ENCODE data around the gene NDUFC2.
"Not testable (repeated sequence)": the region's sequence is repeated elsewhere in the genome, so short reads cannot be mapped to it uniquely, and the experiment has no call there.

Gene NDUFC2

DNA sequence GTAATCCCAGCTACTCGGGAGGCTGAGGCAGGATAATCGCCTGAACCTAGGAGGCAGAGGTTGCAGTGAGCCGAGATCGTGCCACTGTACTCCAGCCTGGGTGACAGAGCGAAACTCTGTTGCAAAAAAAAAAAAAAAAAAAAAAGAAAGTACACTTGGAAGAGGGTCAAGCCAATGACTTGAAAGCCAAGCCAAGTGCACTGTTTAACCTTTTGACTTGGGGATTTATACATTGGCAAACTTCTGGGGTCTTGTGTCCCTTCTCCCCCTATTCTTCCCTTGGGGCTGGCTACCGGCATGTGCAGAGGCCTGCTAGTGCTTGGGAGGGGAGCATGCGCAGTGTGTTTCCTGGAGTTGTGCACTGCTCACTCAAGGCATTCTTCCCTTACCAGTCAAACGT, 30.3 kb downstream of the NDUFC2 start:
- DNase-seq = no peak

DNA sequence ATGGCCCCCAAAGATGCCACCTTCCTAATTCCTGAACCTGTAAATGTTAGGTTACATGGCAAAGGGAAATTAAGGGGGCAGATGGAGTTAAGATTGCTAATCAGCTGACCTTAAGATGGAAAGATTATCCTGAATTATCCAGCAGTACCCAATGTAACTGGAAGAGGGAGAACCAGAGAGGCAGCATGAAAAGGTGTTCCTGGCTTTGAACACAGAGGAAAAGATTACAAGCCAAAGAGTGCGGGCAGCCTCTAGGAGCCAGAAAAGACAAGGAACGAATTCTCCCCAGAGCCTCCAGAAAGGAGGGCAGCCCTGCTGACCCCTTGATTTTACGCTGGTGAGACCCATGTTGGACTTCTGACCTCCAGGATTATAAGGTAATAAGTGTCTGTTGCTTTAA, 31.1 kb downstream of the NDUFC2 start:
- DNase-seq = no peak

DNA sequence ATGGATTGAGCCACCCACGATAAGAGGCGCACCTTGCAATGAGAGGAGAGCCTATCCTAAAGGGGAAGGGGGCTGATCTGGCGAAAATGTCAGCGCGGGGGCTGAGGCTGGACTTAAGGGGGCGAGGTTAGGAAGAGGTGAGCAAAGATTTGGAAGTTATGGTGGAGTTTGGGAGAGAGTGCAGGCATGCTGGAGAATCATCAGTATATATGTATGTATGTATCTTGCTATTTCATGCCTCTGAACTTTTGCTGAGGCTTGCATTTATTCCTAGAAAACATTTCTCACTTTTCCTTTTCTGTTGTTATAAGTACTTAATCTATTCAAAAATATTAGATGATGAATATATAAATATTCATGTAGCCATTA, 33.2 kb downstream of the NDUFC2 start:
- DNase-seq = no peak

DNA sequence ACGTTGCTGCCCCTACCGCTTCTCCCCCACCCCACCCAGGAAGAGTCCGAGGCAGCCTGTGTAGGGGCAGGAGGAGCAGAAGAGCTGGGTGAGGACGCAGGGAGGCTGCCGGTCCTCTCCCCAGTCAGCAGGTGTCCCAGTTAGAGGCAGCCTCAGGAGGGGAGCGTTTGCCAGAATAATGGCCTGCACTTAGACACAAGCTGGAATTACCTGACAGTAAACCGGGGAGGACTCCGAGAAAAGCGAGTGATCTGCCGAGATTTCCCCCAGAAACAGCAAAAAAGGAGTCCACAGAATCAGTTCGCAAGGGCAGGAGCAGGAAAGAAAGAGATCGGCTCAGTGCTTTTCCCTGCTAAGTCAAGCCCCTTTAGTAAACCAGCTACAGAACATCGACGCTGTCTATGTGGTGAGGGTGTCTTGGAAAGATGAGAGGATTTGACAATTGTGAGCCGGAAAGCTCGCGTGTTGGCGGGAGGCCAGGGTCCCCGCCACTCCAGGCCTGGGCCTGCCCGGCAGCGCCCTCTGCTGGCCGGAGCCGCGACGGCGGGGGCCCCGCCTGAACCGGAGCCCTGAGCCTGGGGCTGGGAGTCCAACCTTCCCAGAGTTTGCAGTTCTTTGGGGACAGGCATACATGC, 33.7 kb downstream of the NDUFC2 start:
- peak; percentile 55 for DNase-seq

DNA sequence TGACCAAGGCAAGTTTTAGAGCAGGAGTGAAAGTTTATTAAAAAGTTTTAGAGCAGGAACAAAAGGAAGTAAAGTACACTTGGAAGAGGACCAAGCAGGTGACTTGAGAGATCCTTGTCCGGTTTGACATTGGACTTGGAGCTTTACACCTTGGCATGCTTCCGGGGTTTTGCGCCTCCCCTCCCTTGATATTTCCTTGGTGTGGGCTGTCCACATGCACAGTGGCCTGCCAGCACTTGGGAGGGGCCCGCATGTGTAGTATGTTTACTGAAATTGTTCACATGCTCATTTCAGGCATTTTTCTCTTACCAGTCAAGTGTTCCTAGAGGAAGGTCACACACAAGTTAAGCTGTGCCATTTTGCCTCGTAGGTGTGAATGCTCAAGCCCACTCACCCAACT, 35.0 kb downstream of the NDUFC2 start:
- DNase-seq = no peak

DNA sequence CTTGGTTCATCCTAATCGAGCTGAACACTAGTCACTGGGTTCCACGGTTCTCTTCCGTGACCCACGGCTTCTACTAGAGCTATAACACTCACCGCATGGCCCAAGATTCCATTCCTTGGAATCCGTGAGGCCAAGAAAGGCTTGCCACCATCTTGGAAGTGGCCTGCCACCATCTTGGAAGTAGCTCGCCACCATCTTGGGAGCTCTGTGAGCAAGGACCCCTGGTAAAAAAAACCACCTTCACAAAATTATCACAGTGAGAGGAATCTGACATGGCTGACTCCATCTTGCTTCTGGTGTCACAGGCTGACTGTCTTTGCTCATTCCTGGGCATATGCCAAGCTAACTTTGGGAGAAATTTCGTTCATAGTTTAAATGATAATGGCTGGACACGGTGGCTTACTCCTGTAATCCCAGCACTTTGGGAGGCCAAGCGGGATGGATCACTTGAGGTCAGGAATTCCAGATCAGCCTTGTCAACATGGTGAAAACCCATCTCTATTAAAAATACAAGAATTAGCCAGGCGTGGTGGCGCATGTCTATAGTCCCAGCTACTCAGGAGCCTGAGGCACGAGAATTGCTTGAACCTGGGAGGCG, 37.7 kb downstream of the NDUFC2 start:
- DNase-seq = no peak

DNA sequence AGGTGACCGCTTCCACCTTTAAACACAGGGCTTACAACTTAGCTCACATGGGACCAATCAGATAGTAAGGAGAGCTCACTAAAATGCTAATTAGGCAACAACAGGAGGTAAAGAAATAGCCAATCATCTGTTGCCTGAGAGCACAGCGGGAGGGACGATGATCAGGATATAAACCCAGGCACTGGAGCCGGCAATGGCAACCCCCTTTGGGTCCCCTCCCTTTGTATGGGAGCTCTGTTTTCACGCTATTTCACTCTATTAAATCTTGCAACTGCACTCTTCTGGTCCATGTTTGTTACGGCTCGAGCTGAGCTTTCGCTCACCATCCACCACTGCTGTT, 38.3 kb downstream of the NDUFC2 start:
- DNase-seq = not testable (repeated sequence)

DNA sequence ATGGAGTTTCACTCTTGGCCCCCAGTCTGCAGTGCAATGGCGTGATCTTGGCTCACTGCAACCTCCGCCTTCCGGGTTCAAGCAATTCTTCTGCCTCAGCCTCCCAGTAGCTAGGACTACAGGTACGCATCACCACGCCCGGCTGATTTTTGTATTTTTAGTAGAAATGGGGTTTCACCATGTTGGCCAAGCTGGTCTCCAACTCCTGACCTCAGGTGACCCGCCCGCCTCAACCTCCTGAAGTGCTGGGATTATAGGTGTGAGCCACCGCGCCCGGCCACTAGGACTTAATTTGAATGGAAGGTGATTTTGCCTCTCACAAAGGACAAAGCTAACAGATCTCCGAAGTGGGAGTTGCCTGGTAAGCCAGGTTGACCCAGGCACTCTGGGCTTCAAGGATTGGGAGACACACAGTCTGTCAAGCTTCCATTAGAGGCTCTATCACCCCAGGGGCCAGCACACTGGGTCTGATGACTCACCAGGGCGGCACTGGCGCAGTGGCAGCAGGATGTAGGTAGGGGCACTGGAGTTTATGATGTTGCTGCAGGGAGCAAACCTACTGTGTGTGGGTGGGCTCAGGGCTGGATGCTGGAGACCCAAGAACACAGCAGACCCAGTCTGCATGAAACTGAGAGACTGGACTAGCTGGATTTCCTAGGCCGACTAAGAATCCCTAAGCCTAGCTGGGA, 38.8 kb downstream of the NDUFC2 start:
- DNase-seq = no peak

DNA sequence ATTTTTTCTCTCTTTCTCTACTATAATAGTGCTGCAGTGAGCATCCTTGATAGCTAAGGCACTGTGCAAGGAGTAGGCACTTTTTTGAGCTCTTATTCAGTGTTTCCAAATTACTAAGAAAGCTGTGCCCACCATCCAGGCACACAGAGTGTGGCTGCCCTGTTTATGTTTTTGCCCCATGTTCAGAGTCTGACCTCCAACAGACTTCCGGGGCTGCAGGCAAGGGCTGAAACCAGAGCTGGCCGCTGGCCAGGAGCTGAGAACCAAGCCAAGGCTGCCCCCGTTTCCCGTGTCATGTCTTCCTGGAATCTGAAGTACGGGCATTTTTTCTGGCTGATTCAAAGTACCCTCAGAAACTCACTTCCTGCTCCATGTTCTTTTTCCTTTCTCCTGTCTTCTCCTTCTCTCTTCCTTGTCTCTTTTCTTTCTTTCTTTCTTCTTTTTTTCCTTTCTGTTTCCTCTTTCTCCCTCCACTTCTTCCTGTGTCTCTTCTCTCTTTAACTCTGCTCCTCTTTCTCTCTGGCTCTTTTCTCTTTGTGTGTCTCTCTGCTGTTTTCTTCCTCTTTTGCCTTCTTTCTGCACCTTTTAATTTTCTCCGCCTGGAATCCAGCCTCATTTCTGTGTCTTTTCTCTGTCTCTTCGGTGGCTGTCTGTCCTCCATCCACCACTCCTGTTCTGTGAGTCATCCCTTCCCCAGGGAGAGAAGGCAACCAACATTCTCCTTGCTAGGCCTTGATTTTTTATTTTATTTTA, 39.6 kb downstream of the NDUFC2 start:
- DNase-seq = no peak

DNA sequence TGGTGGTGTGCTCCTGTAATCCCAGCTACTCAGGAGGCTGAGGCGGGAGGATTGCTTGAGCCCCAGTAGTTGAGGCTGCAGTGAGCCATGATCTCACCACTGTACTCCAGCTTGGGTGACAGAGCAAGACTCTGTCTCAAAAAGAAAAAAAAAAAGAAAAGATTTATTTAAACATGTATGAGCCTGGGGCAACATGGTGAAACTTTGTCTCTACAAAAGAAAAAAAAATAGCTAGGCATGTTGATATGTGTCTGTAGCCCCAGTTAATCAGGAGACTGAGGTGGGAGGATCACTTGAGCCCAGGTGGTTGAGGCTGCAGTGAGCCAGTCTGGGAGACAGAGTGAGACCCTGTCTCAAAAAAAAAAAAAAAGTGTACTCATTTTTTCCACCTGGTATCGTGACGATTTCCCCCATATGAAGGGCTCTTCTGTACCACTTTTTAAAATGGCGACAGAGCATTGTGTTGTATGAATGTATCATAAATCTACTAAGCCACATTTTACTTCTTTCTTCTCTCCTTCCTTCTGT, 40.2 kb downstream of the NDUFC2 start:
- DNase-seq = no peak

DNA sequence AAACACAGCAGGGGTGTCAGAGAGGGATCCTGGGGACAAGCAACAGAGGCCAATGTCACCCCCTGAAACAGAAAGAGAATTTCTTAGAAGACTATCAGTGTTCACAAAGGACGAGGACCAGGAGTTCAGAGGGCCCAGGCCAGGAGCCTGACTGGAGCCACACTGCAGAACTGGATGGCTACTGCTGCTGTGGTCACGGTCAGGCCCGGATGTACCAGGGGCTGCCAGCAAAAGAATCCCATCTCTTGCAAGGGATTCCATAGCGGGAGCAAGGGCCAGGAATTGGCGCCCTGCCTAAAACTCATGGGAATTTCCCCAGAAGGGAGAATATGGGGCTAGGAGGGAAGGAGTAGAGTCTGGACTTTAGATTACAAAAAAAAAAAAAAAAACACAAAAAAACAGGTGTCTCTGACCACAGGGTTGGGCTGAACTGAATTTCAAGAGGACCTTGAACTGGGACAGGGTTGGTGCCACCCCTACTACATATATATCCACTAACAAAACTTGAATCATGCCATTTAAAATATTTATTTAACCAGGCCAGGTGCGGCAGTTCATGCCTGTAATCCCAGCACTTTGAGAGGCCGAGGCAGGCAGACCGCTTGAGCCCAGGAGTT, 40.9 kb downstream of the NDUFC2 start:
- no peak for DNase-seq

DNA sequence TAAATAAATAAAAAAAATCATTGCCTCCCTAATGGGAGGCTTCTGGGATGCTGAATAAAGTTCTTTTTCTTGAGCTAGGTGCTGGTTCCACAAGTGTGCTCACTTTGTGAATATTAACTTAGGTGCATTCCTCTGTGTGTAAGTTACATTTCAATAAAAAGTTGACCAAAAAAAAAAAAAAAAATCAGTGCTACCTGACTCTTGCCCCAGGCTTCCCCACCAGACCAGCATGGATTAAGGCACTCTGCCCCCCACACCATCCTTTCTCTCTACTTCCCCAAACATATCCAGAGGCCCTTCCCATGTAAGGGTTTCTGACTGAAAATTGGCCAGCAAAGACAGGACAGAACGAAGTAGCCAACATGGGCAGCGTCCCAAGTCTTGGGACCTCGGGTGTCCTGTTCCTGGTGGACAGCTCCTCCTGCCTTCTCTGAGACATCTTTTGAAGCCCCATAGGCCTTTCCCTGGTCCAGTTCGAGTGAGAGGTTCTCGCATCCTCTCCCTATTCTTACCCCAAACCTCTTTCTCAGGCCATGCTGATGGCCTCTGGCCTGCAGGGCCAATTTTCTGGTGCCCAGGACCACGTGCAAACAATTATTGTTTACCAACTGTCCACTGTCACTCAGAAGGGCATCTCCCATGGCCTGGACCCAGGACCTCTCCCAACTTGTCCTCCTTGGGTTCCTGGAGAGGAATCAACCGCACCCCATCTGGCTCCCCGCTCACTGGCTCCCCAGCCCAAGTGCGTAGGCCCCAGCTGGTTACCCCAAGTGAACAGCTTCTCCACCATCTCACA, 41.6 kb downstream of the NDUFC2 start:
- no peak for DNase-seq

DNA sequence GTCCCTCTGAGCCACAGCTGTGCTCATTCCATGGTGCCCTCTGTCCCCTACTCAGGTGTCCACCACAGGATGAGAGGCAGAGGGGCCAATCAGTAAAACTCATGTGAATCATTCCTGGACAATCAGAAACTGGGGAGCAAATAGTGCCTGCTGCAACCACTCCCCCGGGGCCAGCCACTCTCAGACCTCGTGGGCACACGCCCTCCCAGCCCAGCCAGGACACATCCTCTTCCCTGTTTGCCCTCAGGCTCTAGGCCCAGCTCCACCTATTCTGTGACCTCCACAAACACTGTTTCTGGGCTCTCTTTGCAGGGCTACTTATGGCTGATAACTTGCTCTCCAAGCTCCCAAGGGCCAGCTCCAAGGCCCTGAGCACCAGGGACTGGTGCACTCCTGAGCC, 42.6 kb downstream of the NDUFC2 start:
- DNase-seq = no peak

DNA sequence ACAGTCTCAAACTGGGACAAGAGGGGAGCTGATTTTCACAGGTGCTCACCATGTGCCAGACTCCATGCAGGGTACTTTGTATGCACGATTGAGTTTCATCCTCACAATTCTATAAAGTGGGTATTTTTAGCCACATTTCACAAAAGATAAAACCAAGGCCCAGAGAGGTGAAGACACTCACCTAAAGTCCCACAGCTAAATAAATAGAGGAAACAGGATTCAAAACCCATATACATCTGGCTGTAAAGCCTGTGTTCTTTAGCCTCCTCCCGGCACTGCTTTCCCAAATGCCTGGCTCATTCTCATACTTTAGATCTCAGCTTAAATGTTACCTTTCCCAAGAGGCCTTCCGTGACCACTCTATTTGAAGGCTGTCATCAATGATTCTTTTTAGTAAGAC, 43.3 kb downstream of the NDUFC2 start:
- no peak for DNase-seq

DNA sequence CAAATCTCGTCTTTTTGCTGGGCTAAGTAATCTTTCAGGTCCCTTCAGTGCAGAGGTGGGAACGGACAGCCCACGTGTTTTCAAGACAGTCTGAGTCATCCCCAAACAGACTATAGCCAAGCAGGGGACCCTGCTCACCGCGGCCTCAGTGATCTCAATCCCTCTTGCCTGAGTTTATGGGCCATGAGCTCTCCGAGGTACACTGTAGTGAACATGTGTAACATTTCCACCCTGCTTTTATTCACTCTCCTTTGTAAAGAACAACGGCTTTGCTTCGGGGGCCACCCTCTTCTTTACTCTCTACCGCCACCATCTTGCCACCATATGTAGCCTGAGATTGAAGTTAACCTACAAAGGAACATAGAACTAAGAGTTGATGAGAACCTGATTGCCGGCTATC, 45.0 kb downstream of the NDUFC2 start:
- DNase-seq = no peak

DNA sequence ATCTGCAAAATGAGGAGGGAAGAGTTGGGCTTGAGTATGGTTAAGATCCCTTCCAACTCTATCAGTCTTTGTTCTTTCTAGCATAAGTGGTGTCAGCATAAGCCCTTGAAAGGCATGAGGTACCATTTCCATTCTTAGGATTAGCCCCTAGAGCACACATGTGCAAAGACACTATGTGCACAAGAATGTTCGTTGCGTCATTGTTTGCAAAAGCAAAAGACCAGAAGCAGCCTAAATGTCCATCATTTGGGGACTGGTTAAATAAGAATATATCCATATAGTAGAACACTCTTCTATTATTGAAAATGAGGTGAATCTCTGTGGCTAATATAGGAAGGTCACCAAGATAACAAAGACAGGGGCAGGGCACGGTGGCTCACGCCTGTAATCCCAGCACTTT, 46.6 kb downstream of the NDUFC2 start:
- DNase-seq = no peak

DNA sequence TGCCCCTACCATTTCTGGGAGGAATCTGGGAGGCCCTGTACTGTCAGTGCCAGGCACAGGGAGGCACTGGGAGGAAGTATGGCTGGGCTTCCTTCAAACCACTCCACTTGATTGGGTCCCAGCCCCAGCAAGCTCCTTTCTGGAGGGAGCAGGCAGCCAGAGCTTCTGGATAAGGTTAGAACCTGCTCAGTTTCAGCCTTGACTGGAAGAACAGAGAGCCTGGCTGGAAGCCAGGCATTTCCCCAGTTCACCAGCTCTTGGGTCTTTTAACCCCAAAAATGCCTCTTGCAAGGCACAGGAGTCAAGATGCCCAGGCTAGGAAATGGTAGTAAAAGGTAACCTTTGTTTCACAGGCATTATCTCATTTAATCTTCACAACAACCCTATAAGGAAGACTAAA, 47.6 kb downstream of the NDUFC2 start:
- DNase-seq = no peak

DNA sequence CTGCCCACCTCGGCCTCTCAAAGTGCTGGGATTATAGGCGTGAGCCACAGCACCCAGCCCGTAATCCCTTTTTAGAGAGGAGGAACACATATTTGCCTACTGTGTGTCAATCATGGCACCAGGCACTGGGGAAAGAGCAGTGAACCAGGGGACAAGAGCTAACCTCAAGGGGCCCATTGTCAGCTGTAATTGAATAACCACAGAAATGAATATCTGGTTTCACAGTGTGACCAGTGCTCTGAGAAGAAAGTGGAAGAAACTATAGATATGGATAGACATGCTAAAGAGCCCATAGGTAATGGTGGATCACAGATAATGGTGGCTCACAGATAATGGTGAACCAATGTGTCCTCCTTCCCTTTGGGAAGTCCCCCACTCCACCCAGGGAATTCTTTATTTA, 48.0 kb downstream of the NDUFC2 start:
- DNase-seq = no peak

DNA sequence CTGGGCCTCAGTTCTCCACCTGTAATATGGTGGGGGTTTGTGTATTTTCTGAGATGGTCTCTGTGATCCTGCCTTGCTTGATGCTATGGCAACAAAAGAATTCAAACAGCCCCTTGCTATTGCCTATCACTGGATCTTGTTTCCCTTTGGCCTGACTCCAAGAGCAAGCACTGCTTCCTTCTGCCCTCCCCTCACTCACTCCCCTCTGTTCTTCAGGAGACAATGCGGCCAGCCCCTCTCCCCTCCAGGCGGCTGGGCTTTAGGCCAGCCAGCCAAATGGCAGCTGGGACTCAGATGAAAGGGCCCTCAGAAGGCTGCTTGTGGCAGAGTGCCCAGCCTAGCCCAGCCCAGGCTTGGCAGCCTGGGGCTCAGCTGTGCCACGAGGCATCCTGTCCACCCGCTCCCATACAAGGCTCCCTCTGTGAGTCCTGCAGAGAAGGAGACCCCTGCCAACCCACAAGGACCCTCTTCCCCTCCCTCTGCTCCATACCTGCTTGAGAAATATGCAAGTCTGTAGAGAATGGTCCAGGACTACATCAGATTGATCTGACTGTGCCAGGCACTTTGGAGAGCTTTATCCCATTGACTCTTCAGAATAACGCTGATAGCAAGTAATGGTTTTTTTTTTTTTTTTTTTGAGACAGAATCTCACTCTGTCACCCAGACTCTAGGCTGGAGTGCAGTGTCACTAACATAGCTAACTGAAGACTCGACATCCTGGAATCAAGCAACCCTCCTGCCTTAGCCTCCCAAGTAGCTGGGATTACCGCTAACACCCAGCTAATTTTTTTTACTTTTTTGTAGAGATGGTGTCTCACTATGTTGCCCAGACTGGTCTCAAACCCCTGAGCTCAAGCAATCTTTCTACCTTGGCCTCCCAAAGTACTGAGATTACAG, 49.0 kb downstream of the NDUFC2 start:
- no peak for DNase-seq

DNA sequence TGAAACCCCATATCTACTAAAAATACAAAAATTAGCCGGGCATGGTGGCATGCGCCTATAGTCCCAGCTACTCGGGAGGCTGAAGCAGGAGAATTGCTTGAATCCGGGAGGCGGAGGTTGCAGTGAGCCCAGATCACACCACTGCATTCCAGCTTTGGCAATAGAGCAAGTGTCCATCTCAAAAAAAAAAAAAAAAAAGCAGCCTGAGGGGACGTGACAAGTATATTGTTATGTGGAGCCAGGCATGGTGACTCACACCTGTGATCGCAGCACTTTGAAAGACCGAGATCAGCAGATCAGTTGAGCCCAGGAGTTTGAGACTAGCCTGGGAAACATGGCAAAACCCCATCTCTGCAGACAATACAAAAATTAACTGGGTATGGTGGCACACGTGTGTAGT, 51.2 kb downstream of the NDUFC2 start:
- DNase-seq = not testable (repeated sequence)

DNA sequence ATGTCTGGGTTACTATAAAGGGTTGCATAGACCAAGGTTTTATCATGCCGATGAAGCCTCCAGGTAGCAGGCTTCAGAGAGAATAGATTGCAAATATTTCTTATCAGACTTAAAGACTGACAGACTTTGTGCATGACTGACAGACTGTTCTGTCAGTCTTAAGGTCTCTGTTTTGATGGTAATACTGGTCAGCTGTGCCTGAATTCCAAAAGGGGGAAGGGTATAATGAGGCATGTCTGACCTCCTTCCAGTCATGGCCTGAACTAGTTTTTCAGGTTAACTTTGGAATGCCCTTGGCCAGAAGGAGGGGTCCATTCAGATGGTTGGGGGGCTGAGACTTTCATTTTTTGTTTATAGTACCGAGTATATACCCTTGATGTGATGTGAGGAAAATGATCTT, 51.9 kb downstream of the NDUFC2 start:
- DNase-seq = no peak
